GM23338 (cell line): ENCODE results near the gene OXLD1. TPM values are rescaled to one million over a fixed set of nuclear protein-coding genes. Genes with fewer than 3 reads are reported as not detected.

ENCODE experiments used
- ATAC-seq: fragments of 200-7000 bp; cut with Tn5 transposase; 3 replicates; pipeline ENCODE4 v1.9.1; 2020
- DNase-seq: peaks from one replicate; pipeline ENCODE4 v3.0.0-alpha.2; 2015; ENCODE audit warnings: low spot score
- H2AFZ ChIP-seq: fragments of 200-600 bp; sonication (generic); 2 replicates; pipeline ENCODE4 v1.8.0; 2016; ENCODE audit warnings: antibody characterized with exemption, mild to moderate bottlenecking, moderate library complexity
- H3F3A ChIP-seq: fragments of 200-600 bp; sonication (generic); replicated peaks from 2 replicates; pipeline ENCODE4 v1.8.0; 2017; ENCODE audit warnings: antibody characterized with exemption, mixed run types, low read depth
- H3K27ac ChIP-seq: fragments of 200-600 bp; sonication (generic); 2 replicates; pipeline ENCODE4 v1.6.1; 2016; ENCODE audit warnings: low read depth
- H3K27me3 ChIP-seq: fragments of 200-600 bp; sonication (generic); 2 replicates; pipeline ENCODE4 v1.8.0; 2016; ENCODE audit warnings: mild to moderate bottlenecking, mixed run types, moderate library complexity; ENCODE audit not compliant: insufficient read depth
- H3K36me3 ChIP-seq: fragments of 200-600 bp; sonication (generic); 2 replicates; pipeline ENCODE4 v1.8.0; 2016; ENCODE audit warnings: mild to moderate bottlenecking; ENCODE audit not compliant: insufficient read depth
- H3K4me1 ChIP-seq: fragments of 200-600 bp; sonication (generic); 2 replicates; pipeline ENCODE4 v1.8.0; 2016; ENCODE audit warnings: mild to moderate bottlenecking, moderate library complexity; ENCODE audit not compliant: insufficient read depth
- H3K4me2 ChIP-seq: fragments of 200-600 bp; sonication (generic); 2 replicates; pipeline ENCODE4 v1.7.1; 2017; ENCODE audit warnings: mixed run types
- H3K4me3 ChIP-seq: fragments of 200-600 bp; sonication (generic); 2 replicates; pipeline ENCODE4 v1.6.1; 2016; ENCODE audit warnings: mixed run types
- H3K79me2 ChIP-seq: fragments of 200-600 bp; sonication (generic); replicated peaks from 2 replicates; pipeline ENCODE4 v1.8.0; 2017; ENCODE audit warnings: mild to moderate bottlenecking; ENCODE audit not compliant: insufficient read depth
- H3K9me2 ChIP-seq: fragments of 200-600 bp; sonication (generic); 2 replicates; pipeline ENCODE4 v1.8.0; 2017; ENCODE audit not compliant: insufficient read depth
- H4K20me1 ChIP-seq: fragments of 200-600 bp; sonication (generic); replicated peaks from 2 replicates; pipeline ENCODE4 v1.8.0; 2017; ENCODE audit warnings: mild to moderate bottlenecking; ENCODE audit not compliant: insufficient read depth
- H3K27ac Mint-ChIP-seq: 2 replicates; pipeline ENCODE4 v1.8.0; 2020; ENCODE audit warnings: inconsistent platforms, mild to moderate bottlenecking, moderate library complexity, mixed read lengths
- H3K27me3 Mint-ChIP-seq: 3 replicates; pipeline ENCODE4 v1.8.0; 2022; ENCODE audit warnings: low read depth, mild to moderate bottlenecking, moderate library complexity, mixed read lengths, inconsistent platforms; ENCODE audit not compliant: insufficient read depth, poor library complexity
- H3K36me3 Mint-ChIP-seq: 3 replicates; pipeline ENCODE4 v1.8.0; 2021; ENCODE audit warnings: low read depth, mild to moderate bottlenecking, inconsistent platforms, moderate library complexity, mixed read lengths
- H3K4me1 Mint-ChIP-seq: 3 replicates; pipeline ENCODE4 v1.8.0; 2020; ENCODE audit warnings: mild to moderate bottlenecking, inconsistent platforms, mixed read lengths
- H3K4me3 Mint-ChIP-seq: 3 replicates; pipeline ENCODE4 v1.8.0; 2021; ENCODE audit warnings: moderate library complexity, mild to moderate bottlenecking, inconsistent platforms, mixed read lengths
- H3K9me3 Mint-ChIP-seq: 3 replicates; pipeline ENCODE4 v1.8.0; 2020; ENCODE audit warnings: moderate library complexity, mild to moderate bottlenecking, inconsistent platforms, mixed read lengths
- EZH2phosphoT487 ChIP-seq: fragments of 200-600 bp; sonication (generic); IDR thresholded peaks from one replicate; pipeline ENCODE4 v1.8.1; 2018; ENCODE audit warnings: antibody characterized with exemption; ENCODE audit not compliant: unreplicated experiment
- STAT1 ChIP-seq: IDR thresholded peaks from one replicate; pipeline ENCODE4 v1.6.1; 2016; ENCODE audit warnings: antibody characterized with exemption; ENCODE audit not compliant: unreplicated experiment
- polyA plus RNA-seq: library from polyadenylated mRNA; unstranded; fragments of >200 nt; fragmentation: Nextera tagmentation; extraction: Ambion mirVana; gene quantifications from 2 replicates; pipeline ENCODE4 v1.2.1, GENCODE V29; 2016
- total RNA-seq: library from RNA; depleted of rRNA; stranded (reverse); fragments of >200 nt; shearing (Covaris generic); gene quantifications from 2 replicates; pipeline ENCODE4 v1.2.3, GENCODE V29; 2014
- TF ChIP-seq, protein P1 (sequence below): IDR thresholded peaks from one replicate; pipeline ENCODE4 v1.6.1; 2018; ENCODE audit warnings: antibody characterized with exemption; ENCODE audit not compliant: unreplicated experiment
- TF ChIP-seq, protein P2 (sequence below): IDR thresholded peaks from 2 replicates; pipeline ENCODE4 v1.6.1; 2016; ENCODE audit warnings: antibody characterized with exemption
- TF ChIP-seq, protein P3 (sequence below), 2 experiments: fragments of 200-600 bp in 1 of 2; sonication (generic) in 1 of 2; conservative IDR thresholded peaks; 2 replicates each; pipeline versions ENCODE4 v1.5.1 to v1.6.1; 2016 to 2017; ENCODE audit warnings: antibody characterized with exemption in 2 of 2, low read depth in 2 of 2, mild to moderate bottlenecking in 2 of 2, moderate library complexity in 1 of 2
- TF ChIP-seq, protein P4 (sequence below): fragments of 250-450 bp; sonication (Bioruptor Pico); IDR thresholded peaks from 2 replicates; pipeline ENCODE4 v1.5.0; 2020; ENCODE audit warnings: mild to moderate bottlenecking, moderate library complexity

Gene OXLD1
- total and polyA plus RNA-seq, 2 experiments from 2014 or later, result 46.0 to 64.9 TPM

DNA sequence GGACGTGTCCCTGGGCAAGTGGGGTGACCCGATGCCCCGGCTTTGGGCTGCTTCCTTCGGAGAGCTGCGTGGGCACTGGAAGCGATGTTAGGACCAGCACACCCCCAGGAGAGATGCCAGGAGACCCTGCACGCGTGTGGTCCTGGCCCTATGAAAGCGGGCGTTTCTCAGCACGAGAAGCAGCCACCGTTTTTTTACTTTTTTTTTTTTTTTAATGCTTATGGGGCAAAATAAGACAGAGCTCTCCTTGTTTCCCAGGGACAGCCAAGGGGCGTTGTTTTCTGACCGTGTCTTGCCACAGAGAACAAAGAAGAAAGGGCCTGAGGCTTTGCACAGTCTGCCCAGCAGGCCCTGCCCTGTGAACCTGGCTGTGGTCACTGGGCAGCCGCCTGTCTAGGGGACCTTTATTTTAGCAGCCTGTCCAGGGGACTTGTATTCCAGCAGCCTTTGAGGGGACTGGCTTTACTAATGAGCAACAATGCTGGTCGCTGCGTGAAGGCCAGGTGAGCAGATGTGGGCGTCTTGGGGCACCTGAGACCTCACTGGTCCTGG is 46.7 kb upstream of the OXLD1 start (continued):
- TF ChIP-seq, protein P1, sequence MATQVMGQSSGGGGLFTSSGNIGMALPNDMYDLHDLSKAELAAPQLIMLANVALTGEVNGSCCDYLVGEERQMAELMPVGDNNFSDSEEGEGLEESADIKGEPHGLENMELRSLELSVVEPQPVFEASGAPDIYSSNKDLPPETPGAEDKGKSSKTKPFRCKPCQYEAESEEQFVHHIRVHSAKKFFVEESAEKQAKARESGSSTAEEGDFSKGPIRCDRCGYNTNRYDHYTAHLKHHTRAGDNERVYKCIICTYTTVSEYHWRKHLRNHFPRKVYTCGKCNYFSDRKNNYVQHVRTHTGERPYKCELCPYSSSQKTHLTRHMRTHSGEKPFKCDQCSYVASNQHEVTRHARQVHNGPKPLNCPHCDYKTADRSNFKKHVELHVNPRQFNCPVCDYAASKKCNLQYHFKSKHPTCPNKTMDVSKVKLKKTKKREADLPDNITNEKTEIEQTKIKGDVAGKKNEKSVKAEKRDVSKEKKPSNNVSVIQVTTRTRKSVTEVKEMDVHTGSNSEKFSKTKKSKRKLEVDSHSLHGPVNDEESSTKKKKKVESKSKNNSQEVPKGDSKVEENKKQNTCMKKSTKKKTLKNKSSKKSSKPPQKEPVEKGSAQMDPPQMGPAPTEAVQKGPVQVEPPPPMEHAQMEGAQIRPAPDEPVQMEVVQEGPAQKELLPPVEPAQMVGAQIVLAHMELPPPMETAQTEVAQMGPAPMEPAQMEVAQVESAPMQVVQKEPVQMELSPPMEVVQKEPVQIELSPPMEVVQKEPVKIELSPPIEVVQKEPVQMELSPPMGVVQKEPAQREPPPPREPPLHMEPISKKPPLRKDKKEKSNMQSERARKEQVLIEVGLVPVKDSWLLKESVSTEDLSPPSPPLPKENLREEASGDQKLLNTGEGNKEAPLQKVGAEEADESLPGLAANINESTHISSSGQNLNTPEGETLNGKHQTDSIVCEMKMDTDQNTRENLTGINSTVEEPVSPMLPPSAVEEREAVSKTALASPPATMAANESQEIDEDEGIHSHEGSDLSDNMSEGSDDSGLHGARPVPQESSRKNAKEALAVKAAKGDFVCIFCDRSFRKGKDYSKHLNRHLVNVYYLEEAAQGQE, result no peak
- TF ChIP-seq STAT1, result no peak
- TF ChIP-seq, protein P2, sequence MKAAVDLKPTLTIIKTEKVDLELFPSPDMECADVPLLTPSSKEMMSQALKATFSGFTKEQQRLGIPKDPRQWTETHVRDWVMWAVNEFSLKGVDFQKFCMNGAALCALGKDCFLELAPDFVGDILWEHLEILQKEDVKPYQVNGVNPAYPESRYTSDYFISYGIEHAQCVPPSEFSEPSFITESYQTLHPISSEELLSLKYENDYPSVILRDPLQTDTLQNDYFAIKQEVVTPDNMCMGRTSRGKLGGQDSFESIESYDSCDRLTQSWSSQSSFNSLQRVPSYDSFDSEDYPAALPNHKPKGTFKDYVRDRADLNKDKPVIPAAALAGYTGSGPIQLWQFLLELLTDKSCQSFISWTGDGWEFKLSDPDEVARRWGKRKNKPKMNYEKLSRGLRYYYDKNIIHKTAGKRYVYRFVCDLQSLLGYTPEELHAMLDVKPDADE, result no peak

DNA sequence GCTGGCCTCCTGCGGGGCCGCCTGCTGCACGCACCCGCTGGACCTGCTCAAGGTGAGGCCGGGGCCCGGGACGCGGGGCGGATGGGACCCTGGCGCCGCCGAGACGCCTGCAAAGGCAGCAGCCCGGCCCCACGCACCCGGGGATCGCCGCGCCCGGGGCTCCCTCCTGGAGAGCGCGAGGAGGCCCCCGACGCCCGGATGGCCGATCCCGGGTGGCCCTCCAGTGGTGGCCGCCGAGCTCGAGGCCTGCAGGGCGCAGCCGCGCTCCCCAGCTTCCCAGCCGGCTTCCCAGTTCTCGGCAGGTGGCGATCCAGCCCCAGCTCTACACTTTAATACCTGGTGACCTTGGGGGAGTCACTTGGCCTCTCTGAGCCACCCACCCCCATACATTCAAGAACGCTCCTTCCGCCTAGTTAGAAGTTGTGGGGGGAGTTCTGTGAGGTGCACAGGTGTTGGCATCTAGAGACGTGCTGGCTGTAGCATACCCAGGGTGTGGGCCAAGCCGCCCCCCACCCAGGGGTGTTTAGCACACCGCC is 46.1 kb upstream of the OXLD1 start:
- Histone ChIP-seq H3K4me3 (peak overlapping the region; percentile 77), H3K27ac (no peak overlapping the region), H3K27me3 (no peaks in the 10 kb centered on the region), H3K79me2 (peaks cover 13% of the 10 kb centered on the region), H3K36me3 (no peaks in the 10 kb centered on the region), H3K4me1 (peaks cover 24% of the 10 kb centered on the region; the same call in 1 of the 2 replicates), H3F3A (peaks cover 22% of the 10 kb centered on the region), H2AFZ (no peak overlapping the region), H3K9me2 (no peaks in the 10 kb centered on the region), H3K4me2 (peak overlapping the region; percentile 93), H4K20me1 (no peaks in the 10 kb centered on the region; the same call in 1 of the 2 replicates)
- Mint-ChIP-seq H3K4me3 (peak overlapping the region; percentile 89), H3K9me3 (no peaks in the 10 kb centered on the region), H3K27ac (peak overlapping the region; percentile 59; the same call in 1 of the 2 replicates), H3K36me3 (peaks cover 4% of the 10 kb centered on the region; the same call in 2 of the 3 replicates), H3K27me3 (peaks cover 20% of the 10 kb centered on the region), H3K4me1 (peaks cover 25% of the 10 kb centered on the region)
- DNase-seq (no peak), ATAC-seq (peak; percentile 10)
- TF ChIP-seq, protein P3, sequence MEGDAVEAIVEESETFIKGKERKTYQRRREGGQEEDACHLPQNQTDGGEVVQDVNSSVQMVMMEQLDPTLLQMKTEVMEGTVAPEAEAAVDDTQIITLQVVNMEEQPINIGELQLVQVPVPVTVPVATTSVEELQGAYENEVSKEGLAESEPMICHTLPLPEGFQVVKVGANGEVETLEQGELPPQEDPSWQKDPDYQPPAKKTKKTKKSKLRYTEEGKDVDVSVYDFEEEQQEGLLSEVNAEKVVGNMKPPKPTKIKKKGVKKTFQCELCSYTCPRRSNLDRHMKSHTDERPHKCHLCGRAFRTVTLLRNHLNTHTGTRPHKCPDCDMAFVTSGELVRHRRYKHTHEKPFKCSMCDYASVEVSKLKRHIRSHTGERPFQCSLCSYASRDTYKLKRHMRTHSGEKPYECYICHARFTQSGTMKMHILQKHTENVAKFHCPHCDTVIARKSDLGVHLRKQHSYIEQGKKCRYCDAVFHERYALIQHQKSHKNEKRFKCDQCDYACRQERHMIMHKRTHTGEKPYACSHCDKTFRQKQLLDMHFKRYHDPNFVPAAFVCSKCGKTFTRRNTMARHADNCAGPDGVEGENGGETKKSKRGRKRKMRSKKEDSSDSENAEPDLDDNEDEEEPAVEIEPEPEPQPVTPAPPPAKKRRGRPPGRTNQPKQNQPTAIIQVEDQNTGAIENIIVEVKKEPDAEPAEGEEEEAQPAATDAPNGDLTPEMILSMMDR (conservative IDR thresholded peaks at IDR 0.05; ENCODE audit: low read depth in 2 of 2), result 0 out of 4 replicates have a peak, but pooled peaks of 1 of the 2 experiments have one; percentile 20
- no peak for TF ChIP-seq STAT1
- TF ChIP-seq EZH2phosphoT487, result no peak
- TF ChIP-seq, protein P4, sequence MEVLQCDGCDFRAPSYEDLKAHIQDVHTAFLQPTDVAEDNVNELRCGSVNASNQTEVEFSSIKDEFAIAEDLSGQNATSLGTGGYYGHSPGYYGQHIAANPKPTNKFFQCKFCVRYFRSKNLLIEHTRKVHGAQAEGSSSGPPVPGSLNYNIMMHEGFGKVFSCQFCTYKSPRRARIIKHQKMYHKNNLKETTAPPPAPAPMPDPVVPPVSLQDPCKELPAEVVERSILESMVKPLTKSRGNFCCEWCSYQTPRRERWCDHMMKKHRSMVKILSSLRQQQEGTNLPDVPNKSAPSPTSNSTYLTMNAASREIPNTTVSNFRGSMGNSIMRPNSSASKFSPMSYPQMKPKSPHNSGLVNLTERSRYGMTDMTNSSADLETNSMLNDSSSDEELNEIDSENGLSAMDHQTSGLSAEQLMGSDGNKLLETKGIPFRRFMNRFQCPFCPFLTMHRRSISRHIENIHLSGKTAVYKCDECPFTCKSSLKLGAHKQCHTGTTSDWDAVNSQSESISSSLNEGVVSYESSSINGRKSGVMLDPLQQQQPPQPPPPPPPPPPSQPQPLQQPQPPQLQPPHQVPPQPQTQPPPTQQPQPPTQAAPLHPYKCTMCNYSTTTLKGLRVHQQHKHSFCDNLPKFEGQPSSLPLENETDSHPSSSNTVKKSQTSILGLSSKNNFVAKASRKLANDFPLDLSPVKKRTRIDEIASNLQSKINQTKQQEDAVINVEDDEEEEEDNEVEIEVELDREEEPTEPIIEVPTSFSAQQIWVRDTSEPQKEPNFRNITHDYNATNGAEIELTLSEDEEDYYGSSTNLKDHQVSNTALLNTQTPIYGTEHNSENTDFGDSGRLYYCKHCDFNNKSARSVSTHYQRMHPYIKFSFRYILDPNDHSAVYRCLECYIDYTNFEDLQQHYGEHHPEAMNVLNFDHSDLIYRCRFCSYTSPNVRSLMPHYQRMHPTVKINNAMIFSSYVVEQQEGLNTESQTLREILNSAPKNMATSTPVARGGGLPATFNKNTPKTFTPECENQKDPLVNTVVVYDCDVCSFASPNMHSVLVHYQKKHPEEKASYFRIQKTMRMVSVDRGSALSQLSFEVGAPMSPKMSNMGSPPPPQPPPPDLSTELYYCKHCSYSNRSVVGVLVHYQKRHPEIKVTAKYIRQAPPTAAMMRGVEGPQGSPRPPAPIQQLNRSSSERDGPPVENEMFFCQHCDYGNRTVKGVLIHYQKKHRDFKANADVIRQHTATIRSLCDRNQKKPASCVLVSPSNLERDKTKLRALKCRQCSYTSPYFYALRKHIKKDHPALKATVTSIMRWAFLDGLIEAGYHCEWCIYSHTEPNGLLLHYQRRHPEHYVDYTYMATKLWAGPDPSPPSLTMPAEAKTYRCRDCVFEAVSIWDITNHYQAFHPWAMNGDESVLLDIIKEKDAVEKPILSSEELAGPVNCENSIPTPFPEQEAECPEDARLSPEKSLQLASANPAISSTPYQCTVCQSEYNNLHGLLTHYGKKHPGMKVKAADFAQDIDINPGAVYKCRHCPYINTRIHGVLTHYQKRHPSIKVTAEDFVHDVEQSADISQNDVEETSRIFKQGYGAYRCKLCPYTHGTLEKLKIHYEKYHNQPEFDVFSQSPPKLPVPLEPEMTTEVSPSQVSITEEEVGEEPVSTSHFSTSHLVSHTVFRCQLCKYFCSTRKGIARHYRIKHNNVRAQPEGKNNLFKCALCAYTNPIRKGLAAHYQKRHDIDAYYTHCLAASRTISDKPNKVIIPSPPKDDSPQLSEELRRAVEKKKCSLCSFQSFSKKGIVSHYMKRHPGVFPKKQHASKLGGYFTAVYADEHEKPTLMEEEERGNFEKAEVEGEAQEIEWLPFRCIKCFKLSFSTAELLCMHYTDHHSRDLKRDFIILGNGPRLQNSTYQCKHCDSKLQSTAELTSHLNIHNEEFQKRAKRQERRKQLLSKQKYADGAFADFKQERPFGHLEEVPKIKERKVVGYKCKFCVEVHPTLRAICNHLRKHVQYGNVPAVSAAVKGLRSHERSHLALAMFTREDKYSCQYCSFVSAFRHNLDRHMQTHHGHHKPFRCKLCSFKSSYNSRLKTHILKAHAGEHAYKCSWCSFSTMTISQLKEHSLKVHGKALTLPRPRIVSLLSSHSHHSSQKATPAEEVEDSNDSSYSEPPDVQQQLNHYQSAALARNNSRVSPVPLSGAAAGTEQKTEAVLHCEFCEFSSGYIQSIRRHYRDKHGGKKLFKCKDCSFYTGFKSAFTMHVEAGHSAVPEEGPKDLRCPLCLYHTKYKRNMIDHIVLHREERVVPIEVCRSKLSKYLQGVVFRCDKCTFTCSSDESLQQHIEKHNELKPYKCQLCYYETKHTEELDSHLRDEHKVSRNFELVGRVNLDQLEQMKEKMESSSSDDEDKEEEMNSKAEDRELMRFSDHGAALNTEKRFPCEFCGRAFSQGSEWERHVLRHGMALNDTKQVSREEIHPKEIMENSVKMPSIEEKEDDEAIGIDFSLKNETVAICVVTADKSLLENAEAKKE (CRISPR knock-in tag), result no peak
